Stomach (tissue), 4 donors: ENCODE data around the gene OR2A2.
"Not testable (repeated sequence)": the region's sequence is repeated elsewhere in the genome, so short reads cannot be mapped to it uniquely, and the experiment has no call there.

Experiments
- CTCF ChIP-seq, 7 experiments: fragments of 450-650 bp in 4 of 7; fragments of 200-600 bp in 3 of 7; sonication (generic) in 3 of 7; IDR thresholded peaks; one replicate each; pipeline ENCODE4 v1.5.1; 2016 to 2019; ENCODE audit warnings: antibody characterized with exemption in 7 of 7, control low read depth in 2 of 7, mild to moderate bottlenecking in 1 of 7
- POLR2A ChIP-seq, 4 donors: fragments of 450-650 bp; IDR thresholded peaks; one replicate each; pipeline ENCODE4 v1.6.1; 2016; ENCODE audit warnings: antibody characterized with exemption in 4 of 4, control low read depth in 2 of 4, mild to moderate bottlenecking in 1 of 4, moderate library complexity in 1 of 4
- POLR2AphosphoS5 ChIP-seq, 3 donors: sonication (generic); formaldehyde crosslinking; IDR thresholded peaks; one replicate each; pipeline ENCODE4 v1.6.1; 2016; ENCODE audit warnings: antibody characterized with exemption in 3 of 3

GRCh38 chr7:144129601-144130000 lies 20.2 kb downstream of the OR2A2 start:
- not testable (repeated sequence) for TF ChIP-seq POLR2A, CTCF, POLR2AphosphoS5 (IDR thresholded peaks at IDR 0.05)
